Mammary epithelial cell (primary cell): ENCODE results near the gene ATP6V0B.

Experiments
- EZH2 ChIP-seq: IDR thresholded peaks from 2 replicates; pipeline ENCODE4 v1.6.1; 2012; ENCODE audit warnings: low read length, inconsistent platforms, borderline replicate concordance
- TF ChIP-seq, protein P1 (sequence below), 2 donors: IDR thresholded peaks in 1 of 2; conservative IDR thresholded peaks in 1 of 2; 2 replicates each; pipeline ENCODE4 v1.5.1; 2011 to 2012; ENCODE audit warnings: inconsistent platforms in 2 of 2, low read length in 2 of 2, mild to moderate bottlenecking in 2 of 2, control low read depth in 1 of 2, low read depth in 1 of 2; ENCODE audit not compliant: insufficient read depth in 1 of 2; ENCODE audit errors: extremely low read depth in 1 of 2

DNA sequence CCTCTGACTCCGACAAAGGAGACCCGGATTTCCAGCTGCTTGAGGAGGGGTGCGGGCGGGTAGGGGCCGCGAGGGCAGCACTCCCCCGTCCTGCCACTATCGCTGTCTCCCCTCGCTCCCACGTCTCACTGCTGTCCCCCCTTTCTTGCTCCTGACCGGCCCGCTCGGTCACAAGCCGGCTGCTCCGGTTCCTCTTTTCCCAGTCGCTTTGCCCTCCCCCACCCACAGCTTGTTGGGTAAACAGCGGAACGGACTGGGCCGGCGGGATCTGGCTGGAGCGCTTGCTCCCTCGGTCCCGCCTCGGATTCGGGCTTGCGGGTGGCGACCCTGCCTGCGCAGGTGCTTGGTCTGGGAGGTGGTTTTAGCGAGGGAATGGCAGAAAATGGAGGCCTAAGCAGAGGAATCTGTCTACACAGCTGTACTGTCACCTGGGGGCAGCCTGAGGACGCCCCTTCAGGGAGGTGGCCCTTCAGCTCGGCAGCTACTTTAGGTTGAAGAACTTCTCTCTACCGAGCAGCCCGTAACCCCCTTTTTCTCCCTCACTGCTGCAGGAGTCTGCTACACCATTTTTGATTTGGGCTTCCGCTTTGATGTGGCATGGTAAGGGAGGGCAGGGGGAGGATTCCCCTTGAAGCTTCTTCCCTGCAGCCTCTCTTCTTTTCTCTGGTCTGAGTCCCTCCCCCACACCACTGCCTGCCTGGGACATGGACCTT, 645 bp downstream of the ATP6V0B start:
- TF ChIP-seq, protein P1, sequence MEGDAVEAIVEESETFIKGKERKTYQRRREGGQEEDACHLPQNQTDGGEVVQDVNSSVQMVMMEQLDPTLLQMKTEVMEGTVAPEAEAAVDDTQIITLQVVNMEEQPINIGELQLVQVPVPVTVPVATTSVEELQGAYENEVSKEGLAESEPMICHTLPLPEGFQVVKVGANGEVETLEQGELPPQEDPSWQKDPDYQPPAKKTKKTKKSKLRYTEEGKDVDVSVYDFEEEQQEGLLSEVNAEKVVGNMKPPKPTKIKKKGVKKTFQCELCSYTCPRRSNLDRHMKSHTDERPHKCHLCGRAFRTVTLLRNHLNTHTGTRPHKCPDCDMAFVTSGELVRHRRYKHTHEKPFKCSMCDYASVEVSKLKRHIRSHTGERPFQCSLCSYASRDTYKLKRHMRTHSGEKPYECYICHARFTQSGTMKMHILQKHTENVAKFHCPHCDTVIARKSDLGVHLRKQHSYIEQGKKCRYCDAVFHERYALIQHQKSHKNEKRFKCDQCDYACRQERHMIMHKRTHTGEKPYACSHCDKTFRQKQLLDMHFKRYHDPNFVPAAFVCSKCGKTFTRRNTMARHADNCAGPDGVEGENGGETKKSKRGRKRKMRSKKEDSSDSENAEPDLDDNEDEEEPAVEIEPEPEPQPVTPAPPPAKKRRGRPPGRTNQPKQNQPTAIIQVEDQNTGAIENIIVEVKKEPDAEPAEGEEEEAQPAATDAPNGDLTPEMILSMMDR (conservative IDR thresholded peaks at IDR 0.05 in 1 of 2, IDR thresholded peaks at IDR 0.05 in 1 of 2; ENCODE audit: extremely low read depth in 1 of 2, insufficient read depth in 1 of 2, low read depth in 1 of 2, low read length in 2 of 2): no peak
- no peak for TF ChIP-seq EZH2
